ENCODE data around the gene KRT84.

DNA sequence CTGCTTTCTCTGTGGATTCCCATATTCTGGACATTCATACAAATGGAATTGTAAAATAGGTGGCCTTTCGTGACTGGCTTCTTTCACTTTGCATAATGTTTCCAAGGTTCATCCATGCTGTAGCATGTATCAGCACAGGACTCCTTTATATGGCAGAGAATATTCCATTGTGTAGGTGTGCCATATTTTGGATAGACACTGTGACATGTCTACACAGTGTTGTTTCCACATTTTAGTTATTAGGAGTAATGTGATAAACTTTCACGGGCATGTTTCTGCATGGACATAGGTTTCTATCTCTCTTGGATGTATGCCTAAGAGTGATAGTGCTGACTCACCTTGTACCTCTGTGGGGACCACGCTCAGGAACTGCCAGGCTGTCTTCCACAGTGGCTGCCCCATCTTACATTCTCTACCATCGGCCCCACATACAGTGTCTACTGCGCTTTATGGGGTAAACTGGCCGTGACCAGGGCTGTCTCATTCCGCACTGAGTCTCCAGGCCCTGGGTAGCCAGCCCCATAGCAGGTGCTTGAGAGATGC is 7.1 kb upstream of the KRT84 start:
- TF ChIP-seq POLR2A (IDR thresholded peaks at IDR 0.05; ENCODE audit: low read depth, low read length) (no peak), TAF1 (IDR thresholded peaks at IDR 0.05; ENCODE audit: borderline replicate concordance, low read depth, low read length) (no peak), HDGF (IDR thresholded peaks at IDR 0.05) (no peak), JUND (IDR thresholded peaks at IDR 0.05; ENCODE audit: low read depth, low read length) (no peak), FOXK2 (IDR thresholded peaks at IDR 0.05) (no peak), HCFC1 (IDR thresholded peaks at IDR 0.05; ENCODE audit: low read length) (no peak), E2F4 (IDR thresholded peaks at IDR 0.05; ENCODE audit: low read depth, low read length) (no peak), ZNF274 (IDR thresholded peaks at IDR 0.05; ENCODE audit: insufficient read depth, insufficient read length) (no peak), RAD51 (IDR thresholded peaks at IDR 0.05) (no peak)
- TF ChIP-seq, protein P1, sequence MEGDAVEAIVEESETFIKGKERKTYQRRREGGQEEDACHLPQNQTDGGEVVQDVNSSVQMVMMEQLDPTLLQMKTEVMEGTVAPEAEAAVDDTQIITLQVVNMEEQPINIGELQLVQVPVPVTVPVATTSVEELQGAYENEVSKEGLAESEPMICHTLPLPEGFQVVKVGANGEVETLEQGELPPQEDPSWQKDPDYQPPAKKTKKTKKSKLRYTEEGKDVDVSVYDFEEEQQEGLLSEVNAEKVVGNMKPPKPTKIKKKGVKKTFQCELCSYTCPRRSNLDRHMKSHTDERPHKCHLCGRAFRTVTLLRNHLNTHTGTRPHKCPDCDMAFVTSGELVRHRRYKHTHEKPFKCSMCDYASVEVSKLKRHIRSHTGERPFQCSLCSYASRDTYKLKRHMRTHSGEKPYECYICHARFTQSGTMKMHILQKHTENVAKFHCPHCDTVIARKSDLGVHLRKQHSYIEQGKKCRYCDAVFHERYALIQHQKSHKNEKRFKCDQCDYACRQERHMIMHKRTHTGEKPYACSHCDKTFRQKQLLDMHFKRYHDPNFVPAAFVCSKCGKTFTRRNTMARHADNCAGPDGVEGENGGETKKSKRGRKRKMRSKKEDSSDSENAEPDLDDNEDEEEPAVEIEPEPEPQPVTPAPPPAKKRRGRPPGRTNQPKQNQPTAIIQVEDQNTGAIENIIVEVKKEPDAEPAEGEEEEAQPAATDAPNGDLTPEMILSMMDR (IDR thresholded peaks at IDR 0.05 in 2 of 3, conservative IDR thresholded peaks at IDR 0.05 in 1 of 3; ENCODE audit: control insufficient read depth in 2 of 3, extremely low read depth in 1 of 3, insufficient read depth in 1 of 3, low read depth in 3 of 3, low read length in 3 of 3), result no peak

Data from GM12878 (cell line).